IMR-90 (cell line): ENCODE data around the gene AAMDC. TPM values are rescaled to one million over a fixed set of nuclear protein-coding genes. Genes with fewer than 3 reads are reported as not detected.
A peak's percentile ranks its signal among the peaks of the same experiment; 100 is the strongest.

Experiments used
- ATAC-seq: fragments of 200-7000 bp; cut with Tn5 transposase; 2 replicates; pipeline ENCODE4 v1.9.1; 2020; ENCODE audit warnings: low read depth, mild to moderate bottlenecking, moderate library complexity
- BruUV-seq: library from RNA; stranded (reverse); fragments of 400-500 nt; replicated peaks from 2 replicates; lab custom pipeline; 2021; lab: Mats Ljungman, UMichigan
- CTCF ChIA-PET: fragments of 300-600 bp; formaldehyde crosslinking; extraction: SDS; loops from one replicate; lab custom pipeline; 2021; ENCODE audit warnings: antibody characterized with exemption; lab: Yijun Ruan, JAX
- POLR2A ChIA-PET: fragments of 300-600 bp; sonication (Branson Sonifier 250); formaldehyde crosslinking; loops from one replicate; lab custom pipeline; 2022; ENCODE audit warnings: antibody characterized with exemption; ENCODE audit not compliant: unreplicated experiment; lab: Charles Lee
- DNase-seq: peaks from one replicate; pipeline ENCODE4 v3.0.0; 2013
- H2AFZ ChIP-seq: replicated peaks from 2 replicates; pipeline ENCODE3; 2013; ENCODE audit warnings: low read length, mild to moderate bottlenecking; ENCODE audit not compliant: poor library complexity
- H2AK5ac ChIP-seq: 2 replicates; pipeline ENCODE4 v1.6.1; 2013; ENCODE audit warnings: low read depth, low read length, inconsistent platforms
- H2AK9ac ChIP-seq: replicated peaks from 2 replicates; pipeline ENCODE3; 2013; ENCODE audit warnings: mild to moderate bottlenecking, low read depth, low read length, moderate library complexity; ENCODE audit not compliant: poor library complexity
- H2BK120ac ChIP-seq: 2 replicates; pipeline ENCODE4 v1.6.1; 2013; ENCODE audit warnings: low read depth, low read length, inconsistent platforms
- H2BK15ac ChIP-seq: 3 replicates; pipeline ENCODE4 v1.6.1; 2013; ENCODE audit warnings: low read depth, low read length, inconsistent platforms
- H2BK20ac ChIP-seq: 2 replicates; pipeline ENCODE4 v1.6.1; 2013; ENCODE audit warnings: low read depth, mild to moderate bottlenecking, inconsistent platforms, low read length, moderate library complexity
- H2BK5ac ChIP-seq: 2 replicates; pipeline ENCODE4 v1.6.1; 2013; ENCODE audit warnings: mild to moderate bottlenecking, low read depth, low read length, inconsistent platforms; ENCODE audit not compliant: poor library complexity, severe bottlenecking
- H3K14ac ChIP-seq: replicated peaks from 2 replicates; pipeline ENCODE4 v1.6.1; 2013; ENCODE audit warnings: low read depth, low read length, inconsistent platforms
- H3K18ac ChIP-seq: 2 replicates; pipeline ENCODE4 v1.6.1; 2013; ENCODE audit warnings: low read depth, low read length, control low read depth
- H3K23ac ChIP-seq: 2 replicates; pipeline ENCODE4 v1.6.1; 2013; ENCODE audit warnings: low read depth, low read length, inconsistent platforms
- H3K27ac ChIP-seq: 2 replicates; pipeline ENCODE4 v1.5.1; 2013; ENCODE audit warnings: mild to moderate bottlenecking, control low read depth, low read length; ENCODE audit not compliant: insufficient read depth
- H3K27me3 ChIP-seq: 2 replicates; pipeline ENCODE4 v1.6.1; 2013; ENCODE audit warnings: low read length; ENCODE audit not compliant: control insufficient read depth, insufficient read depth
- H3K36me3 ChIP-seq: 2 replicates; pipeline ENCODE4 v1.6.1; 2013; ENCODE audit warnings: low read length, mixed read lengths; ENCODE audit not compliant: control insufficient read depth, insufficient read depth
- H3K4ac ChIP-seq: 2 replicates; pipeline ENCODE4 v1.6.1; 2013; ENCODE audit warnings: low read depth, low read length, inconsistent platforms
- H3K4me1 ChIP-seq: 2 replicates; pipeline ENCODE4 v1.6.1; 2013; ENCODE audit warnings: low read length, mixed read lengths; ENCODE audit not compliant: control insufficient read depth, insufficient read depth
- H3K4me2 ChIP-seq: 2 replicates; pipeline ENCODE4 v1.6.1; 2013; ENCODE audit warnings: low read depth, mild to moderate bottlenecking, control low read depth, low read length, moderate library complexity
- H3K4me3 ChIP-seq: 2 replicates; pipeline ENCODE4 v1.5.1; 2013; ENCODE audit warnings: low read depth, mild to moderate bottlenecking, control low read depth, low read length, moderate library complexity; ENCODE audit not compliant: insufficient read depth
- H3K56ac ChIP-seq: 2 replicates; pipeline ENCODE4 v1.6.1; 2013; ENCODE audit warnings: low read length, inconsistent platforms; ENCODE audit not compliant: insufficient read depth; ENCODE audit errors: extremely low read depth
- H3K79me1 ChIP-seq, 2 experiments: 2 replicates each; pipeline ENCODE4 v1.6.1; 2013; ENCODE audit warnings: low read length in 2 of 2, inconsistent platforms in 1 of 2, low read depth in 1 of 2
- H3K9ac ChIP-seq: 2 replicates; pipeline ENCODE4 v1.6.1; 2013; ENCODE audit warnings: low read depth, low read length, control low read depth
- H3K9me1 ChIP-seq: 2 replicates; pipeline ENCODE4 v1.6.1; 2013; ENCODE audit warnings: low read length, inconsistent platforms; ENCODE audit not compliant: insufficient read depth
- H3K9me3 ChIP-seq: 2 replicates; pipeline ENCODE4 v1.6.1; 2013; ENCODE audit warnings: low read length; ENCODE audit not compliant: control insufficient read depth, insufficient read depth
- H4K20me1 ChIP-seq: 2 replicates; pipeline ENCODE4 v1.6.1; 2013; ENCODE audit warnings: low read length, inconsistent platforms; ENCODE audit not compliant: insufficient read depth
- H4K5ac ChIP-seq: 2 replicates; pipeline ENCODE4 v1.6.1; 2013; ENCODE audit warnings: mild to moderate bottlenecking, low read depth, low read length, control low read depth
- H4K8ac ChIP-seq, 2 experiments: 2 replicates each; pipeline ENCODE4 v1.6.1; 2013; ENCODE audit warnings: low read depth in 2 of 2, low read length in 2 of 2, control low read depth in 1 of 2, inconsistent platforms in 1 of 2
- H4K91ac ChIP-seq: 2 replicates; pipeline ENCODE4 v1.6.1; 2013; ENCODE audit warnings: low read depth, low read length, inconsistent platforms; ENCODE audit not compliant: insufficient read depth
- FOS ChIP-seq: fragments of 150-350 bp; IDR thresholded peaks from 2 replicates; pipeline ENCODE4 v1.6.1; 2016; ENCODE audit warnings: low read depth, low read length
- MXI1 ChIP-seq: IDR thresholded peaks from 2 replicates; pipeline ENCODE4 v1.6.1; 2012; ENCODE audit warnings: low read depth, mild to moderate bottlenecking, low read length, moderate library complexity, borderline replicate concordance
- POLR2A ChIP-seq: IDR thresholded peaks from 2 replicates; pipeline ENCODE4 v1.6.1; 2012; ENCODE audit warnings: mild to moderate bottlenecking, low read depth, low read length
- RAD21 ChIP-seq: IDR thresholded peaks from 2 replicates; pipeline ENCODE4 v1.6.1; 2012; ENCODE audit warnings: low read length, improper control_type of control experiment
- RCOR1 ChIP-seq: IDR thresholded peaks from 2 replicates; pipeline ENCODE4 v1.6.1; 2012; ENCODE audit warnings: mild to moderate bottlenecking, low read length, improper control_type of control experiment; ENCODE audit not compliant: insufficient replicate concordance
- WGBS, 2 experiments: methylation state at CpG; one replicate each; pipeline versions ENCODE4 v1.1.5 to v1.1.7; 2013; ENCODE audit warnings: missing lambda C conversion rate in 2 of 2; ENCODE audit not compliant: insufficient read length in 1 of 2; ENCODE audit errors: extremely low coverage in 2 of 2; 5-methylcytosine and 5-hydroxymethylcytosine counted together
- dilution Hi-C: fragments of 300-500 bp; cut with HindIII; formaldehyde crosslinking; loops from one replicate; pipeline ENCODE4 v1.14.3; 2018; ENCODE audit warnings: low sequenced_read_pairs; ENCODE audit not compliant: unreplicated experiment
- in situ Hi-C: fragments of 300-500 bp; cut with MboI; formaldehyde crosslinking; loops from 3 replicates; pipeline ENCODE4 v1.14.3; 2019; ENCODE audit warnings: low sequenced_read_pairs, inconsistent platforms, mixed read lengths
- intact Hi-C: fragments of 100-400 bp; cut with micrococcal nuclease; formaldehyde crosslinking; loops from 2 replicates; pipeline ENCODE4 v1.10.0; 2022
- polyA plus RNA-seq, 3 experiments: library from polyadenylated mRNA; depleted of rRNA; stranded (reverse); fragments of >200 nt; gene quantifications; 2 replicates each; pipeline ENCODE4 v1.2.3, GENCODE V29; 2012; ENCODE audit warnings: low replicate concordance in 1 of 3
- total RNA-seq: library from RNA; depleted of rRNA; stranded (reverse); fragments of >200 nt; gene quantifications from 2 replicates; pipeline ENCODE4 v1.2.3, GENCODE V29; 2012
- TF ChIP-seq, protein P1 (sequence below): fragments of 150-350 bp; IDR thresholded peaks from 2 replicates; pipeline ENCODE4 v1.6.1; 2016; ENCODE audit warnings: low read depth, mild to moderate bottlenecking, low read length, moderate library complexity, borderline replicate concordance
- TF ChIP-seq, protein P2 (sequence below): conservative IDR thresholded peaks from 2 replicates; pipeline ENCODE4 v1.5.1; 2012; ENCODE audit warnings: mild to moderate bottlenecking, low read depth, low read length, improper control_type of control experiment

AAMDC gene
- total and polyA plus RNA-seq, 2 of the 4 experiments (the other 2 are of a cell fraction), result 15.8 to 47.6 TPM

DNA sequence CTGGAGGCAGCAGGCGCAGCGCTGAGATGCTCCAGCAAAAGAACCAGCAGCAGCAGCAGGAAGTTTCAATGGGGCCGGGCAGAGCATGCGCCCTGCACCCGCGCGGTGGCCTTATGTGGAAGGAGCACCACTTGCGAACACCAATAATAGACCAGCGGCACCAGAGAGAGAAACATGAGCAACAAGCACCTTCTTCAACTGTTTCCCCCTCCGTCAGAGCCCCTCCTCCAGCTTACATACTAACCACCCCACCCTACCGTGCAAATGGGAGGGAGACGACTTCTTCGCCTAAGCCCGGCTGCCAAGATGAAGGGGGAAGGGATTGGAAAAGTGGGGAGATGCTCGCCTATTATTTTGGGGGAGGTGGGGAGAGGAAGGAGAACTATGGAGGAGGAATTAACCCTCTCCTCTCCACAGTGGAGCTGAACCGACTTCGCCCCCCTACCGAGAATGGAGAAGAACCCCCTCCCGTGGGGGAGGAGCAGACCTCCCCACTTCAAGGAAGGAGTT lies 1.5 kb upstream of the AAMDC start:
- Histone ChIP-seq H4K5ac (peak overlapping the region; percentile 9; the same call in 1 of the 2 replicates), H3K9ac (peak overlapping the region; percentile 88), H4K91ac (peak overlapping the region; percentile 25; the same call in 1 of the 2 replicates), H2BK5ac (peak overlapping the region; percentile 91), H3K56ac (peak overlapping the region; percentile 75; the same call in 1 of the 2 replicates), H3K9me3 (peaks cover 4% of the 10 kb centered on the region; the same call in 1 of the 2 replicates), H3K4me3 (peak overlapping the region; percentile 94), H2BK15ac (no peak overlapping the region; the same call in 2 of the 3 replicates), H2BK120ac (0 out of 2 replicates have a peak overlapping the region, but pooled peaks have one; percentile 6), H3K23ac (peak overlapping the region; percentile 72; the same call in 1 of the 2 replicates), H4K8ac (peak overlapping the region; percentile 15 to 32; a peak in 3 of 4 replicates), H3K4ac (peak overlapping the region; percentile 95), H3K27ac (peak overlapping the region; percentile 89), H3K36me3 (no peaks in the 10 kb centered on the region), H2BK20ac (no peak overlapping the region), H3K4me2 (peak overlapping the region; percentile 92), H3K18ac (no peak overlapping the region), H2AK5ac (peak overlapping the region; percentile 91), H3K14ac (peak overlapping the region; percentile 46), H3K4me1 (peaks cover 3% of the 10 kb centered on the region), H3K27me3 (no peaks in the 10 kb centered on the region), H2AK9ac (peak overlapping the region; percentile 98), H3K9me1 (no peaks in the 10 kb centered on the region; the same call in 1 of the 2 replicates), H4K20me1 (peaks cover 46% of the 10 kb centered on the region), H3K79me1 (peaks cover 3 to 63% of the 10 kb centered on the region in 2 experiments; a peak in 3 of 4 replicates), H2AFZ (peak overlapping the region; percentile 98)
- ATAC-seq (peak; percentile 31), DNase-seq (peak; percentile 88)
- TF ChIP-seq RAD21 (peak; percentile 40), FOS (no peak), POLR2A (no peak), MXI1 (peak; percentile 86; the same call in 1 of the 2 replicates), RCOR1 (no peak)
- TF ChIP-seq, protein P1, sequence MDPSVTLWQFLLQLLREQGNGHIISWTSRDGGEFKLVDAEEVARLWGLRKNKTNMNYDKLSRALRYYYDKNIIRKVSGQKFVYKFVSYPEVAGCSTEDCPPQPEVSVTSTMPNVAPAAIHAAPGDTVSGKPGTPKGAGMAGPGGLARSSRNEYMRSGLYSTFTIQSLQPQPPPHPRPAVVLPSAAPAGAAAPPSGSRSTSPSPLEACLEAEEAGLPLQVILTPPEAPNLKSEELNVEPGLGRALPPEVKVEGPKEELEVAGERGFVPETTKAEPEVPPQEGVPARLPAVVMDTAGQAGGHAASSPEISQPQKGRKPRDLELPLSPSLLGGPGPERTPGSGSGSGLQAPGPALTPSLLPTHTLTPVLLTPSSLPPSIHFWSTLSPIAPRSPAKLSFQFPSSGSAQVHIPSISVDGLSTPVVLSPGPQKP, result no peak
- TF ChIP-seq, protein P2, sequence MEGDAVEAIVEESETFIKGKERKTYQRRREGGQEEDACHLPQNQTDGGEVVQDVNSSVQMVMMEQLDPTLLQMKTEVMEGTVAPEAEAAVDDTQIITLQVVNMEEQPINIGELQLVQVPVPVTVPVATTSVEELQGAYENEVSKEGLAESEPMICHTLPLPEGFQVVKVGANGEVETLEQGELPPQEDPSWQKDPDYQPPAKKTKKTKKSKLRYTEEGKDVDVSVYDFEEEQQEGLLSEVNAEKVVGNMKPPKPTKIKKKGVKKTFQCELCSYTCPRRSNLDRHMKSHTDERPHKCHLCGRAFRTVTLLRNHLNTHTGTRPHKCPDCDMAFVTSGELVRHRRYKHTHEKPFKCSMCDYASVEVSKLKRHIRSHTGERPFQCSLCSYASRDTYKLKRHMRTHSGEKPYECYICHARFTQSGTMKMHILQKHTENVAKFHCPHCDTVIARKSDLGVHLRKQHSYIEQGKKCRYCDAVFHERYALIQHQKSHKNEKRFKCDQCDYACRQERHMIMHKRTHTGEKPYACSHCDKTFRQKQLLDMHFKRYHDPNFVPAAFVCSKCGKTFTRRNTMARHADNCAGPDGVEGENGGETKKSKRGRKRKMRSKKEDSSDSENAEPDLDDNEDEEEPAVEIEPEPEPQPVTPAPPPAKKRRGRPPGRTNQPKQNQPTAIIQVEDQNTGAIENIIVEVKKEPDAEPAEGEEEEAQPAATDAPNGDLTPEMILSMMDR, result 0 out of 2 replicates have a peak, but pooled peaks have one; percentile 7
- in situ Hi-C loops (no loop called here), dilution Hi-C loops (no loop called here), intact Hi-C loops (loop anchor here (5.0 kb wide), 1 partner anchor 37 kb away; no protein-coding TSS in a partner anchor)
- WGBS, 2 experiments, result 0% methylated on average over 6 of the region's 19 CpGs; no CpG with 5 or more reads in 1 of the 2 experiments
- POLR2A ChIA-PET, result interaction anchor here (0.5 to 1.1 kb wide), 2 partner anchors 175 to 185 kb away, joined by 3 to 4 read pairs; partner anchors contain the start of gene INTS4
- no TSS peak for BruUV-seq
- CTCF ChIA-PET, result no interaction called here
